GM23248 (cell line): Measurements from ENCODE around the gene CEBPZOS. TPM values are rescaled to one million over a fixed set of nuclear protein-coding genes. Genes with fewer than 3 reads are reported as not detected.
"Not testable (repeated sequence)": the region's sequence is repeated elsewhere in the genome, so short reads cannot be mapped to it uniquely, and the experiment has no call there.

Experiments used
- DNase-seq: peaks from one replicate; pipeline ENCODE4 v3.0.0-alpha.2; 2015
- H2AFZ ChIP-seq: fragments of 200-600 bp; sonication (generic); 2 replicates; pipeline ENCODE4 v1.6.1; 2016; ENCODE audit warnings: antibody characterized with exemption
- H3F3A ChIP-seq: fragments of 200-600 bp; sonication (generic); 2 replicates; pipeline ENCODE4 v1.6.1; 2016; ENCODE audit warnings: mild to moderate bottlenecking, antibody characterized with exemption, mixed run types; ENCODE audit not compliant: insufficient read depth
- H3K27ac ChIP-seq: fragments of 200-600 bp; sonication (generic); 2 replicates; pipeline ENCODE4 v1.5.1; 2016; ENCODE audit warnings: mild to moderate bottlenecking
- H3K27me3 ChIP-seq: fragments of 200-600 bp; sonication (generic); replicated peaks from 2 replicates; pipeline ENCODE4 v1.6.1; 2016; ENCODE audit warnings: mild to moderate bottlenecking; ENCODE audit not compliant: insufficient read depth
- H3K36me3 ChIP-seq: fragments of 200-600 bp; sonication (generic); 2 replicates; pipeline ENCODE4 v1.6.1; 2016; ENCODE audit warnings: low read depth, mild to moderate bottlenecking
- H3K4me1 ChIP-seq: fragments of 200-600 bp; sonication (generic); 2 replicates; pipeline ENCODE4 v1.6.1; 2016; ENCODE audit warnings: mild to moderate bottlenecking; ENCODE audit not compliant: insufficient read depth
- H3K4me2 ChIP-seq: fragments of 200-600 bp; sonication (generic); one replicate; pipeline ENCODE4 v1.6.1; 2016; ENCODE audit warnings: mild to moderate bottlenecking; ENCODE audit not compliant: unreplicated experiment
- H3K4me3 ChIP-seq: fragments of 200-600 bp; sonication (generic); 2 replicates; pipeline ENCODE4 v1.5.1; 2016; ENCODE audit warnings: mild to moderate bottlenecking
- H3K79me2 ChIP-seq: fragments of 200-600 bp; sonication (generic); 2 replicates; pipeline ENCODE4 v1.6.1; 2016; ENCODE audit warnings: mild to moderate bottlenecking; ENCODE audit not compliant: insufficient read depth
- H3K9ac ChIP-seq: fragments of 200-600 bp; sonication (generic); 2 replicates; pipeline ENCODE4 v1.6.1; 2016; ENCODE audit warnings: mild to moderate bottlenecking
- H3K9me2 ChIP-seq: fragments of 200-600 bp; sonication (generic); 2 replicates; pipeline ENCODE4 v1.6.1; 2016; ENCODE audit warnings: mixed run types, mild to moderate bottlenecking, moderate library complexity; ENCODE audit not compliant: insufficient read depth
- H3K9me3 ChIP-seq: fragments of 200-600 bp; sonication (generic); one replicate; pipeline ENCODE4 v1.6.1; 2017; ENCODE audit warnings: low read depth
- H4K20me1 ChIP-seq: fragments of 200-600 bp; sonication (generic); 2 replicates; pipeline ENCODE4 v1.6.0; 2016; ENCODE audit not compliant: insufficient read depth
- EZH2 ChIP-seq: fragments of 200-600 bp; sonication (generic); IDR thresholded peaks from 2 replicates; pipeline ENCODE4 v1.6.1; 2018; ENCODE audit warnings: antibody characterized with exemption, mild to moderate bottlenecking; ENCODE audit not compliant: insufficient read depth, poor library complexity, severe bottlenecking
- EZH2phosphoT487 ChIP-seq: fragments of 200-600 bp; sonication (generic); IDR thresholded peaks from 2 replicates; pipeline ENCODE4 v1.6.1; 2018; ENCODE audit warnings: antibody characterized with exemption, moderate library complexity, mild to moderate bottlenecking, low read depth; ENCODE audit not compliant: insufficient read depth
- WGBS, 2 experiments: methylation state at CpG; one replicate each; pipeline ENCODE4 v1.1.6; 2015 to 2017; ENCODE audit warnings: low lambda C conversion rate in 2 of 2, low coverage in 1 of 2; ENCODE audit errors: missing lambda C conversion rate in 2 of 2; 5-methylcytosine and 5-hydroxymethylcytosine counted together
- in situ Hi-C: fragments of 300-500 bp; cut with MboI; formaldehyde crosslinking; loops from 2 replicates; pipeline ENCODE4 v1.15.0; 2020
- polyA plus RNA-seq: library from polyadenylated mRNA; unstranded; fragments of >200 nt; fragmentation: Nextera tagmentation; extraction: Ambion mirVana; gene quantifications from 2 replicates; pipeline ENCODE4 v1.2.1, GENCODE V29; 2016
- total RNA-seq: library from RNA; depleted of rRNA; stranded (reverse); fragments of >200 nt; shearing (Covaris generic); gene quantifications from 2 replicates; pipeline ENCODE4 v1.2.3, GENCODE V29; 2014

The CEBPZOS gene
- total and polyA plus RNA-seq, 2 experiments from 2014 or later: 19.0 to 39.9 TPM

DNA sequence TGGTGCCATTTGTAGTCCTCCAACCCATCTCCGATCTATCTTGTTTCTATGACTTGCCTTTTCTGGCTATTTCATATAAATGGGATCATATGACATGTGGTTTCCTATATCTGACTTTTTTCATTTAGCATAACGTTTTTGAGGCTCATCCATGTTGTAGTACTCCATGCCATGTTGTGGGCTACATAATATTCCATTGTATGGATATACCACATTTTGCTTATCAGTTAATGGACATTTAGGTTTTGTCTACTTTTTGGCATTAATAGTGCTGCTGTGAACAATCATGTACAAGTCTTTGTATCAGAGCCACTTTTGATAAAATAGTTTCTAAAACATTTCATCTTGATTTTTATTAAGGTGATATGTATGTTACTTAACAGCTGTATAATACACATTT, 7.4 kb downstream of the CEBPZOS start:
- peaks cover 96% of the 10 kb centered on the region for H3K79me2 ChIP-seq

DNA sequence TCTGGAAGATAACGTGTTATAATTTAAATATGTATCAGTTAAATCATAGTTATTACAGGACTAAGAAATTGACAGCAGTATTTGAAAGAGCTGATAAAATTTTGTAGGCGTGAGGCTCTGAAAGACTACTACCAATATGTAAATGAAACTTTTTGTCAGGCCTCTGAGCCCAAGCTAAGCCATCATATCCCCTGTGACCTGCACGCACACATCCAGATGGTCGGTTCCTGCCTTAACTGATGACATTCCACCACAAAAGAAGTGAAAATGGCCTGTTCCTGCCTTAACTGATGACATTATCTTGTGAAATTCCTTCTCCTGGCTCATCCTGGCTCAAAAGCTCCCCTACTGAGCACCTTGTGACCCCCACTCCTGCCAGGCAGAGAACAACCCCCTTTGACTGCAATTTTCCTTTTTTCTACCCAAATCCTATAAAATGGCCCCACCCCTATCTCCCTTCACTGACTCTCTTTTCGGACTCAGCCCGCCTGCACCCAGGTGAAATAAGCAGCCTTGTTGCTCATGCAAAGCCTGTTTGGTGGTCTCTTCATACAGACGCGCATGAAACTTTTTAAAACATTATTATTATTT, 8.9 kb downstream of the CEBPZOS start:
- H3F3A ChIP-seq: peaks cover 20% of the 10 kb centered on the region
- H2AFZ ChIP-seq, H3K9me2 ChIP-seq, H4K20me1 ChIP-seq, H3K27ac ChIP-seq, H3K9ac ChIP-seq, H3K4me2 ChIP-seq, in situ Hi-C loops, H3K4me3 ChIP-seq, H3K4me1 ChIP-seq, H3K9me3 ChIP-seq, DNase-seq, H3K27me3 ChIP-seq: not testable (repeated sequence)
- H3K36me3 ChIP-seq: peaks cover 88% of the 10 kb centered on the region
- 85 to 87% methylated on average over 8 of the region's 8 CpGs for WGBS, 2 experiments
- peaks cover 94% of the 10 kb centered on the region for H3K79me2 ChIP-seq

More for the DNA sequence above, 7.4 kb downstream of the CEBPZOS start:
- Histone ChIP-seq H3K4me1 (no peaks in the 10 kb centered on the region), H3F3A (peaks cover 20% of the 10 kb centered on the region), H3K4me2 (no peak overlapping the region), H3K9me2 (no peaks in the 10 kb centered on the region), H3K27ac (no peak overlapping the region), H3K4me3 (no peak overlapping the region), H4K20me1 (0 out of 2 replicates have a peak, but pooled peaks cover 3% of the 10 kb centered on the region), H2AFZ (no peak overlapping the region), H3K27me3 (no peaks in the 10 kb centered on the region), H3K9me3 (peaks cover 2% of the 10 kb centered on the region), H3K36me3 (peaks cover 73% of the 10 kb centered on the region), H3K9ac (no peak overlapping the region)
- 98 to 100% methylated on average over 2 of the region's 2 CpGs for WGBS, 2 experiments
- no peak for TF ChIP-seq EZH2
- TF ChIP-seq EZH2phosphoT487: no peak
- in situ Hi-C loops: no loop called here
- DNase-seq: no peak

DNA sequence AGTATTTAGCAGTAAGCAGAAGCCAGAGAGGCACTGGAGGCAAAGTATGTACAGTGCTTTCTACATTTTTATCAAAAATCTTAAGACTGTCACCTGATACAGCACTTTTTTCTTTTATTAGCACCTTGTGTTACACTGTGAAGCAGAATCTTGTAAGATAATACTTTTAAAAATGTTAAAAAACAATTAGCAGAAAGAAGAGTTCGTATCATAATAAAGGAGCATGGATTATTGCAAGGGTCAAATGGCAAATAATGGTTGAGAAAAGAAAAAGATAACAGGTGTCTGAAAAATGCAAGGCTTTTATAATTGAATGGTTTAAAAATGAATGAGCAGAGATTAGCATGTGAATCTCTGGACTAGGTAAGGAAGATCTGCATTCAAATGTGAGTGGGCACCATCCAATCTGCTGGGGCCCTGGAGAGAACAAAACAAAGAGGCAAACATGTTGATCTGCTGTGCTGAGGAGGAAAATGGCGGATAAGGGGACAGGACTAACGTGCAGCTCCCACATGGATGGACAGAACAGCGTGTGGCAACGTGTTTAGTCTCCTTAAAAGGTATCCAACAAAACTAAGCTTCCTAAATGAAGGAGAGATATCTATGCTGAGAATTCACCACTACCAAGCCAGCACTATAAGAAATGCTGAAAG, 9.5 kb downstream of the CEBPZOS start:
- no peak for DNase-seq
- in situ Hi-C loops: no loop called here
- Histone ChIP-seq H3K4me3 (no peak overlapping the region), H3K9me2 (no peaks in the 10 kb centered on the region), H3K27ac (no peak overlapping the region), H3K27me3 (no peaks in the 10 kb centered on the region), H3K4me1 (no peaks in the 10 kb centered on the region), H3K9me3 (peaks cover 2% of the 10 kb centered on the region), H4K20me1 (0 out of 2 replicates have a peak, but pooled peaks cover 3% of the 10 kb centered on the region), H3K4me2 (no peak overlapping the region), H3K79me2 (peaks cover 88% of the 10 kb centered on the region), H3K36me3 (peaks cover 87% of the 10 kb centered on the region), H3F3A (peaks cover 16% of the 10 kb centered on the region), H3K9ac (no peak overlapping the region), H2AFZ (no peak overlapping the region)
- no peak for TF ChIP-seq EZH2
- TF ChIP-seq EZH2phosphoT487: no peak
- 86 to 92% methylated on average over 5 of the region's 5 CpGs for WGBS, 2 experiments

DNA sequence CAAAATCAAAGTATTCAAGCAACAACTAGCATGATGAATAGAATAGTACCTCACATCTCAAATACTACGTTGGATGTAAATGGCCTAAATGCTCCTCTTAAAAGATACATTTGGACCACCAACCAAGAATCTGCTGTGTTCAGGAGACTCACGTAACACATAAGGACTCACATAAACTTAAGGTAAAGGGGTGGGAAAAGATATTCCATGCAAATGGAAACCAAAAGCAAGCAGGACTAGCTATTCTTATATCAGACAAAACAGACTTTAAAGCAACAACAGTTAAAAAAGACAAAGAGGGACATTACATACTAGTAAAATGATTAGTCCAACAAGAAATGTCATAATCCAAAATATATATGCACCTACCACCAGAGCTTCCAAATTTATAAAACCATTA, 10.5 kb downstream of the CEBPZOS start:
- DNase-seq, H3K4me3 ChIP-seq, in situ Hi-C loops, H3K4me2 ChIP-seq, H3K27me3 ChIP-seq, H2AFZ ChIP-seq, H3K9me3 ChIP-seq, H3K27ac ChIP-seq, H3K9ac ChIP-seq, H3K4me1 ChIP-seq, H4K20me1 ChIP-seq, H3K9me2 ChIP-seq: not testable (repeated sequence)
- Histone ChIP-seq H3K79me2 (peaks cover 80% of the 10 kb centered on the region), H3K36me3 (peaks cover 83% of the 10 kb centered on the region), H3F3A (peaks cover 19% of the 10 kb centered on the region)
- 97 to 99% methylated on average over 2 of the region's 2 CpGs for whole genome bisulfite sequencing, 2 experiments

DNA sequence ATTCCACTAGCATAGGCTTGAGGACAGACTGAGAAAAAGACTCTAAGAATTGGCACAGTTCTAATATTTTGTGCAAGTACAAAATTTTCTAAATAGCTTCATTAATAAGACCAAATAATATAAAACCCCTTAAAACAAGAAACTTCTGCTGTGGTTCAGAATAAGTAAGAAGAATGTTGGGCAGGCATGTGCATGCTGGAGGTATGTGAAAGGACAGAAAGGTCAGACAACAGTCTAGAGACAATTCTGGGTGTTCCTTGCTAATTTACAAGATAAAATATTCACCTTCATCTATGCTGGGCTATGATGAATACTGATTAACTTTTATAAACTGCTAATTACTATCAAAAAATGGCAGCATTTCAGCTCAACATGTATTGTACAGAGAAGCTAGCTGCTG, 14.9 kb downstream of the CEBPZOS start:
- TF ChIP-seq EZH2phosphoT487: no peak
- no peak for TF ChIP-seq EZH2

More for the DNA sequence above, 14.9 kb downstream of the CEBPZOS start:
- H3K4me2 ChIP-seq: no peak overlapping the region
- H3K4me3 ChIP-seq: no peak overlapping the region
- H3K4me1 ChIP-seq: no peaks in the 10 kb centered on the region; the same call in 1 of the 2 replicates
- 0 out of 2 replicates have a peak, but pooled peaks cover 3% of the 10 kb centered on the region for H4K20me1 ChIP-seq
- no peak overlapping the region for H3K9ac ChIP-seq
- peaks cover 89% of the 10 kb centered on the region for H3K36me3 ChIP-seq
- peaks cover 27% of the 10 kb centered on the region for H3F3A ChIP-seq
- H3K9me3 ChIP-seq: peaks cover 2% of the 10 kb centered on the region
- no peak overlapping the region for H2AFZ ChIP-seq
- no peak overlapping the region for H3K27ac ChIP-seq
- H3K9me2 ChIP-seq: no peaks in the 10 kb centered on the region
- H3K79me2 ChIP-seq: peaks cover 38% of the 10 kb centered on the region
- in situ Hi-C loops: no loop called here
- no peaks in the 10 kb centered on the region for H3K27me3 ChIP-seq
- no peak for DNase-seq
